ENCODE measurements around the gene AMDHD2.

AMDHD2 gene

GRCh38 chr16:2481676-2482075 is 38.5 kb upstream of the AMDHD2 start:
- Histone ChIP-seq H3K9me2 (replicated peaks; ENCODE audit: low read depth, low read length) (no peaks in the 10 kb centered on the region), H4K20me1 (ENCODE audit: insufficient read depth, low read length, poor library complexity, severe bottlenecking) (no peaks in the 10 kb centered on the region), H3K9ac (ENCODE audit: low read depth, low read length, poor library complexity, severe bottlenecking) (no peak overlapping the region), H3F3A (ENCODE audit: low read depth) (no peaks in the 10 kb centered on the region), H3K9me3 (ENCODE audit: insufficient read depth, low read depth, low read length) (no peaks in the 10 kb centered on the region), H2AFZ (ENCODE audit: low read length) (no peak overlapping the region), H3K4me2 (ENCODE audit: low read depth, low read length, poor library complexity, severe bottlenecking) (no peak overlapping the region), H3K27me3 (ENCODE audit: insufficient read depth, low read length, poor library complexity, severe bottlenecking) (no peaks in the 10 kb centered on the region), H3K36me3 (ENCODE audit: insufficient read depth, low read length) (no peaks in the 10 kb centered on the region), H3K4me1 (ENCODE audit: insufficient read depth, low read length, poor library complexity, severe bottlenecking) (peaks cover 4% of the 10 kb centered on the region), H3K4me3 (ENCODE audit: low read length, poor library complexity, severe bottlenecking) (no peak overlapping the region), H3K79me2 (ENCODE audit: insufficient read depth, low read length) (peaks cover 38% of the 10 kb centered on the region; the same call in 1 of the 2 replicates)
- no peak for TF ChIP-seq EZH2phosphoT487 (IDR thresholded peaks at IDR 0.05; ENCODE audit: borderline replicate concordance)
- TF ChIP-seq, protein P1, sequence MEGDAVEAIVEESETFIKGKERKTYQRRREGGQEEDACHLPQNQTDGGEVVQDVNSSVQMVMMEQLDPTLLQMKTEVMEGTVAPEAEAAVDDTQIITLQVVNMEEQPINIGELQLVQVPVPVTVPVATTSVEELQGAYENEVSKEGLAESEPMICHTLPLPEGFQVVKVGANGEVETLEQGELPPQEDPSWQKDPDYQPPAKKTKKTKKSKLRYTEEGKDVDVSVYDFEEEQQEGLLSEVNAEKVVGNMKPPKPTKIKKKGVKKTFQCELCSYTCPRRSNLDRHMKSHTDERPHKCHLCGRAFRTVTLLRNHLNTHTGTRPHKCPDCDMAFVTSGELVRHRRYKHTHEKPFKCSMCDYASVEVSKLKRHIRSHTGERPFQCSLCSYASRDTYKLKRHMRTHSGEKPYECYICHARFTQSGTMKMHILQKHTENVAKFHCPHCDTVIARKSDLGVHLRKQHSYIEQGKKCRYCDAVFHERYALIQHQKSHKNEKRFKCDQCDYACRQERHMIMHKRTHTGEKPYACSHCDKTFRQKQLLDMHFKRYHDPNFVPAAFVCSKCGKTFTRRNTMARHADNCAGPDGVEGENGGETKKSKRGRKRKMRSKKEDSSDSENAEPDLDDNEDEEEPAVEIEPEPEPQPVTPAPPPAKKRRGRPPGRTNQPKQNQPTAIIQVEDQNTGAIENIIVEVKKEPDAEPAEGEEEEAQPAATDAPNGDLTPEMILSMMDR (conservative IDR thresholded peaks at IDR 0.05; ENCODE audit: low read length) = no peak

DNA sequence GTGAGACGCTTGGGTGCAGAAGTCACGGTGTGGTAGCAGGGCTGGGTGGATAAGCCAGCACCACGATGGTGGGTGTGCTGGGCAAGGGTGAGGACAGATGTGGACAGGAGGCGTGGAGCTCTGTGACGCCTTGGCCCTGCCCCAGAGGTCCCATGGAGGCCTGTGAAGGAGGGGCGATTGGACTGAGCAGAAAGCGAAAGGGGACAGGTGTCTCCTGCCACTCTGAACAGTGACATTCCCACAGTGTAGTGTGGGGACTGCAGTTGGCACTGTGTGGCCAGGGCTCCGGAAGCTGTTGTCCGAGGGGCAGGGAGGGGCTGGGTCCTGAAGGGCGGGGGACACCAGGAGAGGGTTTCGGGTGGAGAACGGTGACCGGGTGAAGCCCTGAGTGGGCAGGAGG is 37.9 kb upstream of the AMDHD2 start:
- H3F3A ChIP-seq (ENCODE audit: low read depth) = no peaks in the 10 kb centered on the region
- TF ChIP-seq EZH2phosphoT487 (IDR thresholded peaks at IDR 0.05; ENCODE audit: borderline replicate concordance) = no peak
- TF ChIP-seq, protein P1 (conservative IDR thresholded peaks at IDR 0.05; ENCODE audit: low read length) = no peak
- no peaks in the 10 kb centered on the region for H3K27me3 ChIP-seq (ENCODE audit: insufficient read depth, low read length, poor library complexity, severe bottlenecking)
- no peak overlapping the region for H3K4me2 ChIP-seq (ENCODE audit: low read depth, low read length, poor library complexity, severe bottlenecking)
- H3K4me1 ChIP-seq (ENCODE audit: insufficient read depth, low read length, poor library complexity, severe bottlenecking) = peaks cover 3% of the 10 kb centered on the region
- peaks cover 32% of the 10 kb centered on the region; the same call in 1 of the 2 replicates for H3K79me2 ChIP-seq (ENCODE audit: insufficient read depth, low read length)
- H3K36me3 ChIP-seq (ENCODE audit: insufficient read depth, low read length) = no peaks in the 10 kb centered on the region
- H3K9ac ChIP-seq (ENCODE audit: low read depth, low read length, poor library complexity, severe bottlenecking) = no peak overlapping the region
- no peak overlapping the region for H3K4me3 ChIP-seq (ENCODE audit: low read length, poor library complexity, severe bottlenecking)
- no peaks in the 10 kb centered on the region for H3K9me2 ChIP-seq (replicated peaks; ENCODE audit: low read depth, low read length)
- no peak overlapping the region for H2AFZ ChIP-seq (ENCODE audit: low read length)
- no peaks in the 10 kb centered on the region for H3K9me3 ChIP-seq (ENCODE audit: insufficient read depth, low read depth, low read length)
- no peaks in the 10 kb centered on the region for H4K20me1 ChIP-seq (ENCODE audit: insufficient read depth, low read length, poor library complexity, severe bottlenecking)

DNA sequence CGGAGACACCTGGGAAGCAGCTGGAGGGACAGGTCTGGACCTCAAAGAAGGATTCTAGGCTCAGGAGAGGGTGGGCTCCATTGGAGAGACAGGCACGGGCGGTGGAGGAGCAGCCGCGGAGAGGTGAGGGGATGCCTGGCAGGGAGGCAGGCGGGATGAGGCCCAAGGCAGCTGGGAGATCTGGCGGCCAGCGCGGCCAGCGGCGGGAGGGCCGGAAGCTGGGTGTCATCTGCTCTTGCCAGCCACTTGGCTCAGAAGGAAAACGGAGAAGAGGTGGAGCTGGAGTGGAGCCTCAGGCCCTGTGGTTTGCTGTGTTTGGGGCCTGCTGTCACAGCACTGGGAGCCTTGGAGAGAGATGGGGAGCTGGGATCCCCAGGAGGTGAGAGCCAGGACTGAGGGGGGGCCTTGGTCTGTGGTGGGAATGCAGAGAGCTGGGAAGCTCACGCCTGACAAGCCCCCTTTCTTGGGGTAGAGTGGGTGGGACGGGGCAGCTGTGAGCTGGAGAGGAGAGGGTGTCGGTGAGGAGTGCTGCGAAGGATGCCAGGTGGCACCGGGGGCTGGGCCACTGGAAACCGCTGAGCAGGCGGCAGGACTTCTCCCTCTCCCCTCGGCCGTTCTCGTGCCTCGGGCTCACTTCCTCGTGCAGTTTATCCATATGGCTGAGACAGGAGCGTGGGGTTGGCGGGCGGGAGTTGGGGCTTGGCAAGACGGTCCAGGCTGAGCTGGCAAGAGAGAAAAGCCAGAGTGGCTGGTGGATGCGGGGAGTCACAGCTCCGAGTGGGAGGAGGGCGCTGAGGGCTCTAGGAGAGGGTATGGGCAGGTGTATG is 37.2 kb upstream of the AMDHD2 start:
- no peak for TF ChIP-seq EZH2phosphoT487 (IDR thresholded peaks at IDR 0.05; ENCODE audit: borderline replicate concordance)
- TF ChIP-seq, protein P1 (conservative IDR thresholded peaks at IDR 0.05; ENCODE audit: low read length) = no peak
- Histone ChIP-seq H4K20me1 (ENCODE audit: insufficient read depth, low read length, poor library complexity, severe bottlenecking) (peaks cover 2% of the 10 kb centered on the region), H3K4me1 (ENCODE audit: insufficient read depth, low read length, poor library complexity, severe bottlenecking) (no peaks in the 10 kb centered on the region), H3K4me2 (ENCODE audit: low read depth, low read length, poor library complexity, severe bottlenecking) (no peak overlapping the region), H3K9me3 (ENCODE audit: insufficient read depth, low read depth, low read length) (no peaks in the 10 kb centered on the region), H3F3A (ENCODE audit: low read depth) (no peaks in the 10 kb centered on the region), H2AFZ (ENCODE audit: low read length) (no peak overlapping the region), H3K9me2 (replicated peaks; ENCODE audit: low read depth, low read length) (no peaks in the 10 kb centered on the region), H3K9ac (ENCODE audit: low read depth, low read length, poor library complexity, severe bottlenecking) (no peak overlapping the region), H3K27me3 (ENCODE audit: insufficient read depth, low read length, poor library complexity, severe bottlenecking) (no peaks in the 10 kb centered on the region), H3K79me2 (ENCODE audit: insufficient read depth, low read length) (peaks cover 26% of the 10 kb centered on the region; the same call in 1 of the 2 replicates), H3K4me3 (ENCODE audit: low read length, poor library complexity, severe bottlenecking) (no peak overlapping the region), H3K36me3 (ENCODE audit: insufficient read depth, low read length) (no peaks in the 10 kb centered on the region)
